Left lung (tissue), 10 donors: ENCODE data around the gene RPS18. TPM values are rescaled to one million over a fixed set of nuclear protein-coding genes. Genes with fewer than 3 reads are reported as not detected.

ENCODE experiments used
- ATAC-seq: fragments of 200-7000 bp; cut with Tn5 transposase; one replicate; pipeline ENCODE4 v1.9.1; 2020; ENCODE audit warnings: moderate library complexity
- DNase-seq, 4 donors: peaks; one replicate each; pipeline ENCODE4 v3.0.0-alpha.2; 2013 to 2020
- H3K27ac ChIP-seq, 2 donors: fragments of 200-600 bp; sonication (generic) in 1 of 2; one replicate each; pipeline versions ENCODE4 v1.5.0 to v1.8.0; 2020 to 2021
- H3K27me3 ChIP-seq, 2 donors: fragments of 200-600 bp; sonication (generic) in 1 of 2; one replicate each; pipeline versions ENCODE4 v1.5.0 to v1.8.0; 2020 to 2021
- H3K36me3 ChIP-seq, 2 donors: fragments of 200-600 bp; sonication (generic) in 1 of 2; one replicate each; pipeline versions ENCODE4 v1.5.0 to v1.8.0; 2020 to 2021
- H3K4me1 ChIP-seq, 2 donors: fragments of 200-600 bp; one replicate each; pipeline ENCODE4 v1.8.0; 2021
- H3K4me3 ChIP-seq, 2 donors: fragments of 200-600 bp; sonication (generic) in 1 of 2; one replicate each; pipeline versions ENCODE4 v1.5.0 to v1.8.0; 2020 to 2021; ENCODE audit warnings: mild to moderate bottlenecking in 1 of 2
- H3K9me3 ChIP-seq, 2 donors: fragments of 200-600 bp; sonication (generic) in 1 of 2; one replicate each; pipeline versions ENCODE4 v1.5.0 to v1.8.0; 2020 to 2021
- CTCF ChIP-seq, 2 donors: fragments of 200-600 bp; sonication (generic) in 1 of 2; IDR thresholded peaks; one replicate each; pipeline versions ENCODE4 v1.5.0 to v1.8.0; 2021; ENCODE audit warnings: antibody characterized with exemption in 2 of 2
- intact Hi-C, 2 donors: fragments of 100-400 bp; cut with DNase I; formaldehyde crosslinking; loops; one replicate each; pipeline versions ENCODE4 v1.11.2 to v1.14.2; 2022
- polyA plus RNA-seq, 6 donors: library from polyadenylated mRNA; unstranded; fragments of 120-200 nt; gene quantifications; one replicate each; pipeline ENCODE4 v1.2.1, GENCODE V29; 2013; ENCODE audit not compliant: insufficient read length in 6 of 6
- total RNA-seq, 2 donors: library from RNA; stranded (reverse); fragmentation: NEBNext Ultra II Directional; extraction: Animal tissue kit (Norgen Biotek cat#: 25700); gene quantifications; one replicate each; pipeline ENCODE4 v1.2.1, GENCODE V29; 2021
- donor health status: DM: no; HTN: yes; CAD: no.
- donor health status: DM: no; HTN: no; CAD: no.

Gene RPS18
- total and polyA plus RNA-seq, 8 donors: 1,881 to 4,273 (median 3,975) TPM

DNA sequence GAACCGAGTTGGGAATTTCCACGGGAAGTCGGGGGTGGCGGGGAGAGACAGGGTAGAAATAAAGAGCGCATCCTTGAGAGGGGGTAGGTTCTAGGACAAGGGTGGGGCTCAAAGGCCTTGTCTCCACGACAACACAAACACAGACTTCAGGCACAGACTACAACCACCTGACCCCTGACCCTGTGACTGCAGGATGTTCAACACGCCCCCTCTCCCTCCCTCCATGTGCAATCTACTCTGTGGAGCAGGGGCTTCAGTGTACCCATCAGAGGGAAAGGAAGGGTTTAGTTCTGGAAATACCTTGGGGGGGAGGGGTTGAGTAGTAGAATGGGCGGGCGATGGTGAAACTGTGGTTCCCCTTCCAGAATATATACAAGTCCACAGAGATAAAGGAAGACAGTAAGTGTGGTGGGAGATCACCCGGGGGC, 42.7 kb downstream of the RPS18 start:
- intact Hi-C loops: loop anchor here in 1 of 2 donors (10.0 kb wide), 1 partner anchor 100 kb away; the partner anchor contains the start of genes CUTA and PHF1

GRCh38 chr6:33314943-33315792, 43.3 kb downstream of the RPS18 start:
- H3K9me3 ChIP-seq: no peaks in the 10 kb centered on the region
- peak; percentile 10 for ATAC-seq
- peak in 3 of 4 donors; percentile 32 to 91 (median 72) for DNase-seq
- peak overlapping the region; percentile 81 to 97 for H3K4me3 ChIP-seq
- H3K4me1 ChIP-seq: peaks cover 20 to 73% of the 10 kb centered on the region in 2 donors
- H3K27me3 ChIP-seq: no peaks in the 10 kb centered on the region
- peaks cover 0 to 41% of the 10 kb centered on the region in 2 donors for H3K36me3 ChIP-seq
- H3K27ac ChIP-seq: peak overlapping the region; percentile 97 to 100
- intact Hi-C loops: loop anchor here in 1 of 2 donors (10.0 kb wide), 1 partner anchor 100 kb away; the partner anchor contains the start of genes CUTA and PHF1
- no peak for TF ChIP-seq CTCF (IDR thresholded peaks at IDR 0.05)

More for the DNA sequence above, 42.7 kb downstream of the RPS18 start:
- Histone ChIP-seq H3K4me1 (peaks cover 20 to 72% of the 10 kb centered on the region in 2 donors), H3K27me3 (no peaks in the 10 kb centered on the region), H3K36me3 (peaks cover 0 to 41% of the 10 kb centered on the region in 2 donors), H3K4me3 (peak overlapping the region; percentile 81 to 97), H3K9me3 (no peaks in the 10 kb centered on the region), H3K27ac (peak overlapping the region; percentile 97 to 100)
- DNase-seq (peak in 3 of 4 donors; percentile 63 to 87 (median 84)), ATAC-seq (peak; percentile 45)
- no peak for TF ChIP-seq CTCF (IDR thresholded peaks at IDR 0.05)

DNA sequence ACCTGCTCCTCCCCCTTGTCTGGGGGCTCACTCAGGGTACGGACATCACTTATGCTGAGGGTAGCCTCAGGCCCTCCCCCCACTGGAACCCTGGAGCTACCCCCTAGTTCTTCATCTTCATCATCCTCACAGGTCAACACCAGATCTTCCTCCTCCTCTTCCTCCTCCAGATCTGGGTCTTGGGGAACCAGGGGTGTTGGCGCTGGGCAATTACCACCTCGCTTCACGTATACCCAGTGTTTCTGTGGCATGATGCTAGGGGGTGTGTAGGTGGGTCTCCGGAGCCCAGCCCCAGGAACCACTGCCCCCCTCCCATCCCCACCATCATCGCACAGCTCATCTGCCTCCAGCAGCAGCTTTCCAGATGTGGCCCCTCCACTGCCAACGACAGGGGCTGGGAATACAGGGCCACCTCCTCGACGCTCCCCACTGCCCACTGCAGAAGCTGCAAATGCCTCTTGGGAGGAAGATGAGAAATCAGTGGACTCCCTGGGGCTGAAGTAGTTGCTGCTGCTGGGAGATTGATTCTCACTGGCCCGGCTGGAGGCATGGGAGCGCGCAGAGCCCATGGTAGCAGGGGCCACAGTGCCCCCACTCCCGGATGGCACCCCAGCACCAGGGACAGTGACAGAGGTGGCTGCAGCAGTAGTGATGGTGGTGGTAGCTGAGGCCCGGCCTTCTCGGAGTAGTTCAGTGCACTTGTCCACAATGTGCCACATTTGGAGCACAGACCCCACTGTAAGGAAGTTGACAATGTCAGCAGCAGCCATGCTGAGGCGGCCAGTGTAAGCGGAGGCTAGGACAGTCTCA, 44.1 kb downstream of the RPS18 start:
- Histone ChIP-seq H3K27ac (peak overlapping the region in 1 of 2 donors; percentile 100), H3K27me3 (no peaks in the 10 kb centered on the region), H3K4me3 (no peak overlapping the region), H3K4me1 (peaks cover 25 to 73% of the 10 kb centered on the region in 2 donors), H3K36me3 (peaks cover 0 to 41% of the 10 kb centered on the region in 2 donors), H3K9me3 (no peaks in the 10 kb centered on the region)
- ATAC-seq: no peak
- no peak for DNase-seq
- intact Hi-C loops: loop anchor here in 1 of 2 donors (10.0 kb wide), 1 partner anchor 99 kb away; the partner anchor contains the start of genes CUTA and PHF1
- TF ChIP-seq CTCF (IDR thresholded peaks at IDR 0.05): no peak

GRCh38 chr6:33316603-33317418, 44.9 kb downstream of the RPS18 start:
- intact Hi-C loops: loop anchor here in 1 of 2 donors (10.0 kb wide), 1 partner anchor 98 kb away; the partner anchor contains the start of genes CUTA and PHF1
- DNase-seq: peak in 1 of 4 donors; percentile 81
- H3K36me3 ChIP-seq: peaks cover 0 to 39% of the 10 kb centered on the region in 2 donors
- H3K27ac ChIP-seq: peak overlapping the region; percentile 85 to 86
- H3K4me3 ChIP-seq: peak overlapping the region; percentile 53 to 68
- H3K9me3 ChIP-seq: no peaks in the 10 kb centered on the region
- no peak for ATAC-seq
- TF ChIP-seq CTCF (IDR thresholded peaks at IDR 0.05): no peak
- no peaks in the 10 kb centered on the region for H3K27me3 ChIP-seq
- H3K4me1 ChIP-seq: peaks cover 31 to 73% of the 10 kb centered on the region in 2 donors
